ENCODE data around the gene ACTR8. TPM values are rescaled to one million over a fixed set of nuclear protein-coding genes. Genes with fewer than 3 reads are reported as not detected.

The ACTR8 gene
- total and polyA plus RNA-seq, 2 of the 13 experiments (the other 11 are each of a cell fraction or from before 2014, with no cell fraction given) = 15.5 to 29.0 TPM

DNA sequence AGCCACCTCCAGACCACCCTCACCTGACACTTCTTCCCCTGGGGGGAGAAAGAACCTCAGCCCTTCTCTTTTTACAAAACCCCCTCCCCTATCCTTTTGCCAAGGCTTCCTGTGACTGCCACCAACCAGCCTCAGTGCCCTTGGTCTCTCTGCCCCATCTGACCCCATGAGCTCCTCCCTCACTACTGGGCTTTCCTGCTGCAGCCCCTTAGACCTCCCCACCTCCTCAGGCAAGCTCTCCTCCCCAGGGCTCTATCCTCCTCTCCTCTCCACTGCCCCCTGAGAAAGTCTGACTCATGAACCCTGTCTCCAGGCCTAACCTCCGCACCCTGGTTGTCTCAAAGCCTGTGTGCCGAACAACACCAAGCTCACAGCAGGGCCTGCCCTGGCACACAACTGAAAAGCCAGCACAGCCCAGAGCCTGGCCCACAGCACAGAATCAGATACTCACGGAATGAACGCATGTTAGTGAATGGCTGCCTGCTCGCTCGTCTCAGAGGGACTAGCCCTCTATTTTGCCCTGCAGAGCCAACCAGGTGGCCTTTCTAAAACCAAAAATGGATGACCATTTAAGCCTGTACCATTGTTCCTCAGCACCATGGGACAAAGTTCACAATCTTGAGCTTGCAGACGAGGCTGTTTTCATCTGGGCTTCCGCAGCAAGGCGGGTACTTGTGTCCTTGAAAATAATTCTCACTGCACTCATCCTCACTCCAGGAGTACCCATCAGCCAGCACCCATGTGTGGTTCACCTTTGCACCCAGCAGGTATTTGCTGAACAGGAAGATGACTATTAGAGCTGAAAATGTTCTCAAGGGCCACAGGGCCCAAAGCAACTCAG, 37.5 kb downstream of the ACTR8 start (continued):
- peak; percentile 43; the same call in 1 of the 2 replicates for TF ChIP-seq XBP1 (CRISPR knock-in tag; IDR thresholded peaks at IDR 0.05)
- no peak for TF ChIP-seq CHD2 (IDR thresholded peaks at IDR 0.05; ENCODE audit: low read depth, low read length)
- no peak for TF ChIP-seq ATAD3A (CRISPR knock-in tag; IDR thresholded peaks at IDR 0.05)
- no peak for TF ChIP-seq U2AF1 (optimal IDR thresholded peaks at IDR 0.05; ENCODE audit: low read depth, low read length)
- TF ChIP-seq ISX (CRISPR knock-in tag; conservative IDR thresholded peaks at IDR 0.05) = 0 out of 2 replicates have a peak, but pooled peaks have one; percentile 47
- TF ChIP-seq AGO1 (IDR thresholded peaks at IDR 0.05; ENCODE audit: low read depth, low read length, poor library complexity, severe bottlenecking) = no peak
- TF ChIP-seq HNRNPUL1 (IDR thresholded peaks at IDR 0.05; ENCODE audit: low read depth, low read length) = no peak
- TF ChIP-seq IKZF1 (IDR thresholded peaks at IDR 0.05) = no peak
- no peak for TF ChIP-seq SYNCRIP (IDR thresholded peaks at IDR 0.05; ENCODE audit: insufficient read depth, low read depth, low read length)
- peak; percentile 38; the same call in 1 of the 2 replicates for TF ChIP-seq THAP11 (CRISPR knock-in tag; IDR thresholded peaks at IDR 0.05)
- TF ChIP-seq, protein P1, sequence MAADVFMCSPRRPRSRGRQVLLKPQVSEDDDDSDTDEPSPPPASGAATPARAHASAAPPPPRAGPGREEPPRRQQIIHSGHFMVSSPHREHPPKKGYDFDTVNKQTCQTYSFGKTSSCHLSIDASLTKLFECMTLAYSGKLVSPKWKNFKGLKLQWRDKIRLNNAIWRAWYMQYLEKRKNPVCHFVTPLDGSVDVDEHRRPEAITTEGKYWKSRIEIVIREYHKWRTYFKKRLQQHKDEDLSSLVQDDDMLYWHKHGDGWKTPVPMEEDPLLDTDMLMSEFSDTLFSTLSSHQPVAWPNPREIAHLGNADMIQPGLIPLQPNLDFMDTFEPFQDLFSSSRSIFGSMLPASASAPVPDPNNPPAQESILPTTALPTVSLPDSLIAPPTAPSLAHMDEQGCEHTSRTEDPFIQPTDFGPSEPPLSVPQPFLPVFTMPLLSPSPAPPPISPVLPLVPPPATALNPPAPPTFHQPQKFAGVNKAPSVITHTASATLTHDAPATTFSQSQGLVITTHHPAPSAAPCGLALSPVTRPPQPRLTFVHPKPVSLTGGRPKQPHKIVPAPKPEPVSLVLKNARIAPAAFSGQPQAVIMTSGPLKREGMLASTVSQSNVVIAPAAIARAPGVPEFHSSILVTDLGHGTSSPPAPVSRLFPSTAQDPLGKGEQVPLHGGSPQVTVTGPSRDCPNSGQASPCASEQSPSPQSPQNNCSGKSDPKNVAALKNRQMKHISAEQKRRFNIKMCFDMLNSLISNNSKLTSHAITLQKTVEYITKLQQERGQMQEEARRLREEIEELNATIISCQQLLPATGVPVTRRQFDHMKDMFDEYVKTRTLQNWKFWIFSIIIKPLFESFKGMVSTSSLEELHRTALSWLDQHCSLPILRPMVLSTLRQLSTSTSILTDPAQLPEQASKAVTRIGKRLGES (CRISPR knock-in tag; IDR thresholded peaks at IDR 0.05; ENCODE audit: borderline replicate concordance) = no peak
- TF ChIP-seq, protein P2, sequence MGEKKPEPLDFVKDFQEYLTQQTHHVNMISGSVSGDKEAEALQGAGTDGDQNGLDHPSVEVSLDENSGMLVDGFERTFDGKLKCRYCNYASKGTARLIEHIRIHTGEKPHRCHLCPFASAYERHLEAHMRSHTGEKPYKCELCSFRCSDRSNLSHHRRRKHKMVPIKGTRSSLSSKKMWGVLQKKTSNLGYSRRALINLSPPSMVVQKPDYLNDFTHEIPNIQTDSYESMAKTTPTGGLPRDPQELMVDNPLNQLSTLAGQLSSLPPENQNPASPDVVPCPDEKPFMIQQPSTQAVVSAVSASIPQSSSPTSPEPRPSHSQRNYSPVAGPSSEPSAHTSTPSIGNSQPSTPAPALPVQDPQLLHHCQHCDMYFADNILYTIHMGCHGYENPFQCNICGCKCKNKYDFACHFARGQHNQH (CRISPR knock-in tag; IDR thresholded peaks at IDR 0.05) = no peak
- no peak for TF ChIP-seq ZMAT3 (CRISPR knock-in tag; conservative IDR thresholded peaks at IDR 0.05)
- TF ChIP-seq WIZ (CRISPR knock-in tag; IDR thresholded peaks at IDR 0.05) = no peak
- no peak for TF ChIP-seq ZNF101 (CRISPR knock-in tag; IDR thresholded peaks at IDR 0.05; ENCODE audit: borderline replicate concordance, low read depth)
- no peak for TF ChIP-seq ZNF740 (CRISPR knock-in tag; IDR thresholded peaks at IDR 0.05)
- TF ChIP-seq, protein P3, sequence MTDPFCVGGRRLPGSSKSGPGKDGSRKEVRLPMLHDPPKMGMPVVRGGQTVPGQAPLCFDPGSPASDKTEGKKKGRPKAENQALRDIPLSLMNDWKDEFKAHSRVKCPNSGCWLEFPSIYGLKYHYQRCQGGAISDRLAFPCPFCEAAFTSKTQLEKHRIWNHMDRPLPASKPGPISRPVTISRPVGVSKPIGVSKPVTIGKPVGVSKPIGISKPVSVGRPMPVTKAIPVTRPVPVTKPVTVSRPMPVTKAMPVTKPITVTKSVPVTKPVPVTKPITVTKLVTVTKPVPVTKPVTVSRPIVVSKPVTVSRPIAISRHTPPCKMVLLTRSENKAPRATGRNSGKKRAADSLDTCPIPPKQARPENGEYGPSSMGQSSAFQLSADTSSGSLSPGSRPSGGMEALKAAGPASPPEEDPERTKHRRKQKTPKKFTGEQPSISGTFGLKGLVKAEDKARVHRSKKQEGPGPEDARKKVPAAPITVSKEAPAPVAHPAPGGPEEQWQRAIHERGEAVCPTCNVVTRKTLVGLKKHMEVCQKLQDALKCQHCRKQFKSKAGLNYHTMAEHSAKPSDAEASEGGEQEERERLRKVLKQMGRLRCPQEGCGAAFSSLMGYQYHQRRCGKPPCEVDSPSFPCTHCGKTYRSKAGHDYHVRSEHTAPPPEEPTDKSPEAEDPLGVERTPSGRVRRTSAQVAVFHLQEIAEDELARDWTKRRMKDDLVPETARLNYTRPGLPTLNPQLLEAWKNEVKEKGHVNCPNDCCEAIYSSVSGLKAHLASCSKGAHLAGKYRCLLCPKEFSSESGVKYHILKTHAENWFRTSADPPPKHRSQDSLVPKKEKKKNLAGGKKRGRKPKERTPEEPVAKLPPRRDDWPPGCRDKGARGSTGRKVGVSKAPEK (CRISPR knock-in tag; IDR thresholded peaks at IDR 0.05; ENCODE audit: borderline replicate concordance) = 0 out of 2 replicates have a peak, but pooled peaks have one; percentile 25
- TF ChIP-seq ZBTB7A (CRISPR knock-in tag; IDR thresholded peaks at IDR 0.05) = no peak
- no peak for TF ChIP-seq ZBTB8A (CRISPR knock-in tag; IDR thresholded peaks at IDR 0.05; ENCODE audit: borderline replicate concordance, low read depth)

Measured in HepG2 (cell line).